ENCODE results near the gene GGT6.

DNA sequence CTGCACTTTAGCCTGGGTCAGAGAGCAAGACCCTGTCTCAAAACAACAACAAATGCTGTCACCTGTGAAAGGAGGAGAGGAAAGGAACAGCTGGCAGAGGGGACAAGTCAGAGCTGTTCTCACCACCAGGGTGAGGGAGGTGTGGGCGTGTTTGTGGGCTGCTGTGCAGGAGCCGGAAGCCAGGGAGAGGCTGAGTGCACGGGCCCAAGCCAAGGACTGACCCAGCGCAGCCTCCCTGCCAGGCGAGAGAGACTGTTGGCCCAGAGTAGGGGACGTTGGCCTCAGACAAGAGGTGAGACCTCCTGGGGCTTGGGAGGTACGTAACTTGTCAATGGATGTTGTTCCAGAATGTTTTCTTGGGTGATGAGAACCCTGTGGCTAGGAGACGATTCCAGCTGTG, 51.0 kb downstream of the GGT6 start:
- TF ChIP-seq, protein P1, sequence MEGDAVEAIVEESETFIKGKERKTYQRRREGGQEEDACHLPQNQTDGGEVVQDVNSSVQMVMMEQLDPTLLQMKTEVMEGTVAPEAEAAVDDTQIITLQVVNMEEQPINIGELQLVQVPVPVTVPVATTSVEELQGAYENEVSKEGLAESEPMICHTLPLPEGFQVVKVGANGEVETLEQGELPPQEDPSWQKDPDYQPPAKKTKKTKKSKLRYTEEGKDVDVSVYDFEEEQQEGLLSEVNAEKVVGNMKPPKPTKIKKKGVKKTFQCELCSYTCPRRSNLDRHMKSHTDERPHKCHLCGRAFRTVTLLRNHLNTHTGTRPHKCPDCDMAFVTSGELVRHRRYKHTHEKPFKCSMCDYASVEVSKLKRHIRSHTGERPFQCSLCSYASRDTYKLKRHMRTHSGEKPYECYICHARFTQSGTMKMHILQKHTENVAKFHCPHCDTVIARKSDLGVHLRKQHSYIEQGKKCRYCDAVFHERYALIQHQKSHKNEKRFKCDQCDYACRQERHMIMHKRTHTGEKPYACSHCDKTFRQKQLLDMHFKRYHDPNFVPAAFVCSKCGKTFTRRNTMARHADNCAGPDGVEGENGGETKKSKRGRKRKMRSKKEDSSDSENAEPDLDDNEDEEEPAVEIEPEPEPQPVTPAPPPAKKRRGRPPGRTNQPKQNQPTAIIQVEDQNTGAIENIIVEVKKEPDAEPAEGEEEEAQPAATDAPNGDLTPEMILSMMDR (IDR thresholded peaks at IDR 0.05): no peak
- no peak for TF ChIP-seq PHF8 (IDR thresholded peaks at IDR 0.05; ENCODE audit: borderline replicate concordance, low read depth)
